ENCODE data around the gene MFAP3L.

The MFAP3L gene

GRCh38 chr4:170059421-170059820, 33.2 kb upstream of the MFAP3L start:
- Histone ChIP-seq H3K9me3 (ENCODE audit: control insufficient read depth, insufficient read depth, low read depth, low read length) (no peaks in the 10 kb centered on the region), H3K36me3 (ENCODE audit: control insufficient read depth in 2 of 2, insufficient read depth in 1 of 2, low read length in 2 of 2) (peaks cover 11 to 55% of the 10 kb centered on the region in 2 experiments), H3K4me1 (ENCODE audit: control insufficient read depth, insufficient read depth, low read length) (no peaks in the 10 kb centered on the region), H3K4me3 (ENCODE audit: low read depth, low read length) (no peak overlapping the region), H3K27ac (ENCODE audit: extremely low read depth, low read depth, low read length) (no peak overlapping the region)
- POLR2A ChIA-PET, result no interaction called here
- TF ChIP-seq, protein P1, sequence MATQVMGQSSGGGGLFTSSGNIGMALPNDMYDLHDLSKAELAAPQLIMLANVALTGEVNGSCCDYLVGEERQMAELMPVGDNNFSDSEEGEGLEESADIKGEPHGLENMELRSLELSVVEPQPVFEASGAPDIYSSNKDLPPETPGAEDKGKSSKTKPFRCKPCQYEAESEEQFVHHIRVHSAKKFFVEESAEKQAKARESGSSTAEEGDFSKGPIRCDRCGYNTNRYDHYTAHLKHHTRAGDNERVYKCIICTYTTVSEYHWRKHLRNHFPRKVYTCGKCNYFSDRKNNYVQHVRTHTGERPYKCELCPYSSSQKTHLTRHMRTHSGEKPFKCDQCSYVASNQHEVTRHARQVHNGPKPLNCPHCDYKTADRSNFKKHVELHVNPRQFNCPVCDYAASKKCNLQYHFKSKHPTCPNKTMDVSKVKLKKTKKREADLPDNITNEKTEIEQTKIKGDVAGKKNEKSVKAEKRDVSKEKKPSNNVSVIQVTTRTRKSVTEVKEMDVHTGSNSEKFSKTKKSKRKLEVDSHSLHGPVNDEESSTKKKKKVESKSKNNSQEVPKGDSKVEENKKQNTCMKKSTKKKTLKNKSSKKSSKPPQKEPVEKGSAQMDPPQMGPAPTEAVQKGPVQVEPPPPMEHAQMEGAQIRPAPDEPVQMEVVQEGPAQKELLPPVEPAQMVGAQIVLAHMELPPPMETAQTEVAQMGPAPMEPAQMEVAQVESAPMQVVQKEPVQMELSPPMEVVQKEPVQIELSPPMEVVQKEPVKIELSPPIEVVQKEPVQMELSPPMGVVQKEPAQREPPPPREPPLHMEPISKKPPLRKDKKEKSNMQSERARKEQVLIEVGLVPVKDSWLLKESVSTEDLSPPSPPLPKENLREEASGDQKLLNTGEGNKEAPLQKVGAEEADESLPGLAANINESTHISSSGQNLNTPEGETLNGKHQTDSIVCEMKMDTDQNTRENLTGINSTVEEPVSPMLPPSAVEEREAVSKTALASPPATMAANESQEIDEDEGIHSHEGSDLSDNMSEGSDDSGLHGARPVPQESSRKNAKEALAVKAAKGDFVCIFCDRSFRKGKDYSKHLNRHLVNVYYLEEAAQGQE (tag by site-specific recombination; IDR thresholded peaks at IDR 0.05), result no peak
- TF ChIP-seq KLF10 (tag by site-specific recombination; IDR thresholded peaks at IDR 0.05), result no peak
- TF ChIP-seq ZNF398 (tag by site-specific recombination; IDR thresholded peaks at IDR 0.05), result no peak
- no peak for TF ChIP-seq ELK4 (IDR thresholded peaks at IDR 0.05; ENCODE audit: borderline replicate concordance, low read depth, low read length)
- no peak for TF ChIP-seq ZNF623 (tag by site-specific recombination; IDR thresholded peaks at IDR 0.05)
- no peak for TF ChIP-seq ZFHX2 (tag by site-specific recombination; conservative IDR thresholded peaks at IDR 0.05)
- TF ChIP-seq OSR2 (tag by site-specific recombination; IDR thresholded peaks at IDR 0.05), result no peak
- TF ChIP-seq ZNF169 (tag by site-specific recombination; IDR thresholded peaks at IDR 0.05), result no peak
- TF ChIP-seq ZNF707 (tag by site-specific recombination; IDR thresholded peaks at IDR 0.05), result no peak
- TF ChIP-seq SP2 (tag by site-specific recombination; IDR thresholded peaks at IDR 0.05), result no peak
- TF ChIP-seq ZNF391 (tag by site-specific recombination; IDR thresholded peaks at IDR 0.05; ENCODE audit: borderline replicate concordance, low read depth), result no peak
- TF ChIP-seq ZNF76 (tag by site-specific recombination; IDR thresholded peaks at IDR 0.05; ENCODE audit: borderline replicate concordance, low read depth), result no peak
- TF ChIP-seq ZNF274 (IDR thresholded peaks at IDR 0.05; ENCODE audit: low read length), result no peak
- TF ChIP-seq ZNF274 (tag by site-specific recombination; IDR thresholded peaks at IDR 0.05; ENCODE audit: borderline replicate concordance), result no peak
- no peak for TF ChIP-seq ZNF585B (tag by site-specific recombination; IDR thresholded peaks at IDR 0.05)
- no peak for TF ChIP-seq FEZF1 (tag by site-specific recombination; IDR thresholded peaks at IDR 0.05)
- CTCF ChIA-PET, result no interaction called here

DNA sequence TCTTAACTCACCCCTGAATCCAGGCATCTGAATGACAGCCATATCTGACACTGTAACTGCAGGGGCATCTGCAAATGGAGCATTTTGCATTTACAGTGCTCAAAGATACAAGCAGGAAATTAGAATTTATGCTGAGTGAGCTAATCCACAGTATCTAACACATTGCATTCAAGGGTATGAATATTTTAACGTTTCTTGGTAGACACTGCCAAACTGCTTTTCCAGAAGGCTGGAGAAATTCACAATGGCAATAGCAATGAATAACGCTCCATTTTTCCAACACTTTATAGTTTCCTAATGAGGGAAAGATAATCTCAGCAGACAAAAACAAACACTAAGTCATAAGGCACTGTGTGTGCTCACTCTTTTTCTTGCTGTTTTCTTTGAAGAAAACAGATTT, 32.6 kb upstream of the MFAP3L start:
- Histone ChIP-seq H3K4me1 (ENCODE audit: control insufficient read depth, insufficient read depth, low read length) (no peaks in the 10 kb centered on the region), H3K9me3 (ENCODE audit: control insufficient read depth, insufficient read depth, low read depth, low read length) (no peaks in the 10 kb centered on the region), H3K27ac (ENCODE audit: extremely low read depth, low read depth, low read length) (no peak overlapping the region), H3K4me3 (ENCODE audit: low read depth, low read length) (no peak overlapping the region), H3K36me3 (ENCODE audit: control insufficient read depth in 2 of 2, insufficient read depth in 1 of 2, low read length in 2 of 2) (peaks cover 11 to 50% of the 10 kb centered on the region in 2 experiments)
- ChIA-PET CTCF (interaction anchor here (1.6 kb wide), 1 partner anchor 11 kb away, joined by 4 read pairs; no protein-coding TSS in a partner anchor), POLR2A (no interaction called here)
- TF ChIP-seq TRIM28 (IDR thresholded peaks at IDR 0.05; ENCODE audit: borderline replicate concordance, low read length) (no peak), ZNF426 (tag by site-specific recombination; IDR thresholded peaks at IDR 0.05) (no peak), ZNF302 (tag by site-specific recombination; IDR thresholded peaks at IDR 0.05; ENCODE audit: low read depth) (no peak), OSR2 (tag by site-specific recombination; IDR thresholded peaks at IDR 0.05) (no peak), KLF8 (tag by site-specific recombination; IDR thresholded peaks at IDR 0.05) (no peak)
- TF ChIP-seq, protein P1 (tag by site-specific recombination; IDR thresholded peaks at IDR 0.05), result no peak

All from HEK293 (cell line).